ENCODE results near the gene PITPNB.

DNA sequence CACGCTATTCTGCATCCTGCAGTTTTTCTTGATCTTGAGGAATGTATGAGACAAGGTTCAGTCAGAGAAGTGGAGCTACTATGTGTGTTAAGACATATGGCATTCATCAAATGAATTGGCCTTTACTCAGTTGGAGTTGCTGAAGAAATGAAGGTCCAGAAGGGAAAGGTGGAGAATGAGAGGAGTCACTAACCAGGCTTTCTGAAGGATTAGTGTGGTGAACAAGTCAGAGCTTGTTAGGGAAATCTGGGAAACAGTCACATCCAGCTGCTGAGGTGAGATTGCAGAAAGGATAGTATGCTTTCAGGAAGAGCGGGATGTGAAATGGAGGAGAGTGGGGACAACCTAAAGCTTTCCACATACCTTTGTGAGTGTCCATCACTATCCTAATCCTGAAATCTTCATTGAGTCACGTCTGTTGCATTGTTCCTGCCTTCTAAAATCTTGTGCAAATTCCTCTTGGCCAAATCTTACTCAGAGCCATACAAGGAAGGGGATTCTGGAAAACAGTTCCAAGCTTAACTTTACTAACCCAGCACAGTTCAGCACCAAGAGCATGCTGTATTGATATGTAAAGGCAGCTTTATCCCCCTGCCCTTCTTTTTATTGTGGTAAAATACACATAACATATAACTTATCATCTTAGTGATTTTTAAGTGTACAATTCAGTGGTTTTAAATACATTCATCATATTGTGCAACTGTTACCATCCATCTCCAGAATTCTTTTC, 11.4 kb upstream of the PITPNB start:
- TF ChIP-seq, protein P1, sequence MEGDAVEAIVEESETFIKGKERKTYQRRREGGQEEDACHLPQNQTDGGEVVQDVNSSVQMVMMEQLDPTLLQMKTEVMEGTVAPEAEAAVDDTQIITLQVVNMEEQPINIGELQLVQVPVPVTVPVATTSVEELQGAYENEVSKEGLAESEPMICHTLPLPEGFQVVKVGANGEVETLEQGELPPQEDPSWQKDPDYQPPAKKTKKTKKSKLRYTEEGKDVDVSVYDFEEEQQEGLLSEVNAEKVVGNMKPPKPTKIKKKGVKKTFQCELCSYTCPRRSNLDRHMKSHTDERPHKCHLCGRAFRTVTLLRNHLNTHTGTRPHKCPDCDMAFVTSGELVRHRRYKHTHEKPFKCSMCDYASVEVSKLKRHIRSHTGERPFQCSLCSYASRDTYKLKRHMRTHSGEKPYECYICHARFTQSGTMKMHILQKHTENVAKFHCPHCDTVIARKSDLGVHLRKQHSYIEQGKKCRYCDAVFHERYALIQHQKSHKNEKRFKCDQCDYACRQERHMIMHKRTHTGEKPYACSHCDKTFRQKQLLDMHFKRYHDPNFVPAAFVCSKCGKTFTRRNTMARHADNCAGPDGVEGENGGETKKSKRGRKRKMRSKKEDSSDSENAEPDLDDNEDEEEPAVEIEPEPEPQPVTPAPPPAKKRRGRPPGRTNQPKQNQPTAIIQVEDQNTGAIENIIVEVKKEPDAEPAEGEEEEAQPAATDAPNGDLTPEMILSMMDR (IDR thresholded peaks at IDR 0.05) = no peak
- no peak for TF ChIP-seq POLR2A (IDR thresholded peaks at IDR 0.05)

All from testis (tissue), 2 donors.